ENCODE results near the gene XRCC1.
"Not testable (repeated sequence)": the region's sequence is repeated elsewhere in the genome, so short reads cannot be mapped to it uniquely, and the experiment has no call there.

Gene XRCC1

DNA sequence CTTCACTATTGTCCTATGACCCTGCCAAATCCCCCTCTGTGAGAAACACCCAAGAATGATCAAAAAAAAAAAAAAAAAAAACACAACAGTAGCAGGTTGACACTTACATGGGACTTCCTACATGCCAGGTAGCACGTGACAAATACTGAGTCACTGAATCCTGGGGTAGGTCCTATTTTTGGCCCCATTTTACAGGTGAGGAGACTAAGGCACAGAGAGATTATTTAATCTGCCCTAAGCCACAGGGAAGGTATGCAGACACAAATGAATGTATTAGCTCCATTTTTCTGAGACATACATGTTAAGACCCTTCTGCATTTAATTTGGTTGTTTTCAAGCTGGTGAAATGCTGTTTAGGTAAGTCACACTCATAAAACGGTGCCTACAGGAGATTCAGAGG, 26.6 kb downstream of the XRCC1 start:
- Histone ChIP-seq H3K9me2 (replicated peaks; ENCODE audit: insufficient read depth, low read length) (no peaks in the 10 kb centered on the region), H3K4me2 (ENCODE audit: low read depth, low read length) (no peak overlapping the region), H3K27ac (ENCODE audit: low read length) (no peak overlapping the region), H3K9ac (ENCODE audit: low read length) (no peak overlapping the region), H3F3A (ENCODE audit: insufficient read depth, low read length) (no peaks in the 10 kb centered on the region), H3K79me2 (ENCODE audit: low read length) (no peaks in the 10 kb centered on the region), H2AFZ (ENCODE audit: low read length) (no peak overlapping the region), H3K9me3 (replicated peaks; ENCODE audit: insufficient read depth, low read length) (no peaks in the 10 kb centered on the region), H3K4me3 (ENCODE audit: low read length) (no peak overlapping the region), H3K36me3 (replicated peaks; ENCODE audit: insufficient read depth, low read length) (no peaks in the 10 kb centered on the region), H3K27me3 (replicated peaks; ENCODE audit: insufficient read depth, low read length) (no peaks in the 10 kb centered on the region), H4K20me1 (ENCODE audit: insufficient read depth, low read length) (no peaks in the 10 kb centered on the region), H3K4me1 (ENCODE audit: low read length) (no peaks in the 10 kb centered on the region)
- no peak for TF ChIP-seq EZH2 (optimal IDR thresholded peaks at IDR 0.05; ENCODE audit: low read depth, low read length)
- TF ChIP-seq CTCF (IDR thresholded peaks at IDR 0.05; ENCODE audit: low read length), result no peak
- no peak for TF ChIP-seq EZH2phosphoT487 (IDR thresholded peaks at IDR 0.05; ENCODE audit: low read length)
- no peak for DNase-seq

DNA sequence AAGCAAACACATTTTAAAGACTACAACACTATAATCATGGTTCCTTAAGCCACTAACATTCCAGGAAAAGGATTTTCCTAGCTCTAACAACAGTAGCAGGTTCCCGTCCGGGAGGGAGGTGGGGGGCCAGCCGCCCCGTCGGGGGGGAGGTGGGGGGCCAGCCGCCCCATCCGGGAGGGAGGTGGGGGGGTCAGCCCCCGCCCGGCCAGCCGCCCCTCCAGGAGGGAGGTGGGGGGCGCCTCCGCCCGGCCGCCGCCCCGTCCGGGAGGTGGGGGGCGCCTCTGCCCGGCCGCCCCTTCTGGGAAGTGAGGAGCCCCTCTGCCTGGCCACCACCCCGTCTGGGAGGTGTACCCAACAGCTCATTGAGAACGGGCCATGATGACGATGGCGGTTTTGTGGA, 27.4 kb downstream of the XRCC1 start:
- not testable (repeated sequence) for H2AFZ ChIP-seq (ENCODE audit: low read length); H3K27me3 ChIP-seq (replicated peaks; ENCODE audit: insufficient read depth, low read length); H3K4me2 ChIP-seq (ENCODE audit: low read depth, low read length); H3K4me1 ChIP-seq (ENCODE audit: low read length); H3K36me3 ChIP-seq (replicated peaks; ENCODE audit: insufficient read depth, low read length); H3K9me2 ChIP-seq (replicated peaks; ENCODE audit: insufficient read depth, low read length); H3K9ac ChIP-seq (ENCODE audit: low read length); H3F3A ChIP-seq (ENCODE audit: insufficient read depth, low read length); H3K27ac ChIP-seq (ENCODE audit: low read length); H3K79me2 ChIP-seq (ENCODE audit: low read length); H3K4me3 ChIP-seq (ENCODE audit: low read length); DNase-seq; H4K20me1 ChIP-seq (ENCODE audit: insufficient read depth, low read length); H3K9me3 ChIP-seq (replicated peaks; ENCODE audit: insufficient read depth, low read length)

- H3F3A ChIP-seq (ENCODE audit: insufficient read depth, low read length), result no peaks in the 10 kb centered on the region
- no peak overlapping the region for H3K27ac ChIP-seq (ENCODE audit: low read length)
- H3K9ac ChIP-seq (ENCODE audit: low read length), result no peak overlapping the region
- H3K4me2 ChIP-seq (ENCODE audit: low read depth, low read length), result no peak overlapping the region
- H3K79me2 ChIP-seq (ENCODE audit: low read length), result no peaks in the 10 kb centered on the region
- H2AFZ ChIP-seq (ENCODE audit: low read length), result no peak overlapping the region
- no peaks in the 10 kb centered on the region for H4K20me1 ChIP-seq (ENCODE audit: insufficient read depth, low read length)
- H3K9me3 ChIP-seq (replicated peaks; ENCODE audit: insufficient read depth, low read length), result no peaks in the 10 kb centered on the region
- no peak for DNase-seq
- no peak for TF ChIP-seq EZH2phosphoT487 (IDR thresholded peaks at IDR 0.05; ENCODE audit: low read length)
- no peak for TF ChIP-seq EZH2 (optimal IDR thresholded peaks at IDR 0.05; ENCODE audit: low read depth, low read length)
- no peak for TF ChIP-seq CTCF (IDR thresholded peaks at IDR 0.05; ENCODE audit: low read length)
- H3K27me3 ChIP-seq (replicated peaks; ENCODE audit: insufficient read depth, low read length), result no peaks in the 10 kb centered on the region
- no peaks in the 10 kb centered on the region for H3K4me1 ChIP-seq (ENCODE audit: low read length)
- no peaks in the 10 kb centered on the region for H3K9me2 ChIP-seq (replicated peaks; ENCODE audit: insufficient read depth, low read length)
- H3K36me3 ChIP-seq (replicated peaks; ENCODE audit: insufficient read depth, low read length), result no peaks in the 10 kb centered on the region
- no peak overlapping the region for H3K4me3 ChIP-seq (ENCODE audit: low read length)
Observed at GRCh38 chr19:43546581-43546980, 28.7 kb downstream of the XRCC1 start.

GRCh38 chr19:43545981-43546380, 29.3 kb downstream of the XRCC1 start:
- Histone ChIP-seq H3K4me1 (ENCODE audit: low read length) (no peaks in the 10 kb centered on the region), H3K9ac (ENCODE audit: low read length) (no peak overlapping the region), H3K4me2 (ENCODE audit: low read depth, low read length) (no peak overlapping the region), H3F3A (ENCODE audit: insufficient read depth, low read length) (no peaks in the 10 kb centered on the region), H3K79me2 (ENCODE audit: low read length) (no peaks in the 10 kb centered on the region), H3K36me3 (replicated peaks; ENCODE audit: insufficient read depth, low read length) (no peaks in the 10 kb centered on the region), H3K4me3 (ENCODE audit: low read length) (no peak overlapping the region), H3K27ac (ENCODE audit: low read length) (no peak overlapping the region), H3K27me3 (replicated peaks; ENCODE audit: insufficient read depth, low read length) (no peaks in the 10 kb centered on the region), H4K20me1 (ENCODE audit: insufficient read depth, low read length) (no peaks in the 10 kb centered on the region), H3K9me3 (replicated peaks; ENCODE audit: insufficient read depth, low read length) (no peaks in the 10 kb centered on the region), H3K9me2 (replicated peaks; ENCODE audit: insufficient read depth, low read length) (no peaks in the 10 kb centered on the region), H2AFZ (ENCODE audit: low read length) (no peak overlapping the region)
- TF ChIP-seq CTCF (IDR thresholded peaks at IDR 0.05; ENCODE audit: low read length), result no peak
- TF ChIP-seq EZH2phosphoT487 (IDR thresholded peaks at IDR 0.05; ENCODE audit: low read length), result no peak
- no peak for TF ChIP-seq EZH2 (optimal IDR thresholded peaks at IDR 0.05; ENCODE audit: low read depth, low read length)
- no peak for DNase-seq
